ENCODE results near the gene OR10A2.

DNA sequence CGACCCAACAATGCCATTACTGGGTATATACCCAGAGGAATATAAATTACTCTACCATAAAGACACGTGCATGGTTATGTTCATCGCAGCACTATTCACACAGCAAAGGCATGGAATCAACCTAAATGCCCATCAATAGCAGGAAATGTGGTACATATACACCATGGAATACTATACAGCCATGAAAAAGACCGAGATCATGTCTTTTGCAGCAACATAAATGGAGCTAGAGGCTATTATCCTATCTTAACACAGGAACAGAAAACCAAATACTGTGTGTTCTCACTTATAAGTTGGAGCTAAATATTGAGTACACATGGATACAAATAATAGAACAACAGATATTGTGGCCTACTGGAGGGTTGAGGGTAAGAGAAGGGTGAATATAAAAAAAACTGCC, 26.0 kb downstream of the OR10A2 start:
- TF ChIP-seq, protein P1, sequence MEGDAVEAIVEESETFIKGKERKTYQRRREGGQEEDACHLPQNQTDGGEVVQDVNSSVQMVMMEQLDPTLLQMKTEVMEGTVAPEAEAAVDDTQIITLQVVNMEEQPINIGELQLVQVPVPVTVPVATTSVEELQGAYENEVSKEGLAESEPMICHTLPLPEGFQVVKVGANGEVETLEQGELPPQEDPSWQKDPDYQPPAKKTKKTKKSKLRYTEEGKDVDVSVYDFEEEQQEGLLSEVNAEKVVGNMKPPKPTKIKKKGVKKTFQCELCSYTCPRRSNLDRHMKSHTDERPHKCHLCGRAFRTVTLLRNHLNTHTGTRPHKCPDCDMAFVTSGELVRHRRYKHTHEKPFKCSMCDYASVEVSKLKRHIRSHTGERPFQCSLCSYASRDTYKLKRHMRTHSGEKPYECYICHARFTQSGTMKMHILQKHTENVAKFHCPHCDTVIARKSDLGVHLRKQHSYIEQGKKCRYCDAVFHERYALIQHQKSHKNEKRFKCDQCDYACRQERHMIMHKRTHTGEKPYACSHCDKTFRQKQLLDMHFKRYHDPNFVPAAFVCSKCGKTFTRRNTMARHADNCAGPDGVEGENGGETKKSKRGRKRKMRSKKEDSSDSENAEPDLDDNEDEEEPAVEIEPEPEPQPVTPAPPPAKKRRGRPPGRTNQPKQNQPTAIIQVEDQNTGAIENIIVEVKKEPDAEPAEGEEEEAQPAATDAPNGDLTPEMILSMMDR (IDR thresholded peaks at IDR 0.05) = no peak
- TF ChIP-seq POLR2A (IDR thresholded peaks at IDR 0.05) = no peak
